SKM-1 treated with dmso at 0.1 percent for 144 hours (cell line): ENCODE results near the gene PTRHD1.

ENCODE experiments used
- DNase-seq: peaks from one replicate; lab custom pipeline; 2025; ENCODE audit not compliant: unreplicated experiment; lab: John Stamatoyannopoulos, UW

The PTRHD1 gene

DNA sequence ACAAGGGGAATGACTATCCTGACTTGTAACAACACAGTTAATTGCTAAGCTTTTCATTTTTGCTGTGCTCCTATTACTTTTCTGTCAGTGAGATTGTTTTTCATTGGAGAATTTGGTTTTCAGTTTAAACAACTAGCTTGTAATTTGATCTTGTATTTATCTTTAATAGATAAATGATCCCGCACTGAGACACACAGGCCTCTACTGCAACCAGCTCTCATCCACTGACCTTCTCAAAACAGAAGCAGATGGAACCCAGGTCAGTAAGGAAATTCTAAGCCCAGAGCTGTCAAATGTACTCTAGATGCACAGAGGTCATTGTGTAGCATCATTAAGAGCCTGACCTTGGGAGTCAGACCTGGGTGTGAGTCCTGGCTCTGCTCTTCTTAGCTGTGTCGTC lies 30.7 kb downstream of the PTRHD1 start:
- DNase-seq = no peak

- no peak for DNase-seq
Measured at GRCh38 chr2:24761866-24762265, 31.3 kb downstream of the PTRHD1 start.

DNA sequence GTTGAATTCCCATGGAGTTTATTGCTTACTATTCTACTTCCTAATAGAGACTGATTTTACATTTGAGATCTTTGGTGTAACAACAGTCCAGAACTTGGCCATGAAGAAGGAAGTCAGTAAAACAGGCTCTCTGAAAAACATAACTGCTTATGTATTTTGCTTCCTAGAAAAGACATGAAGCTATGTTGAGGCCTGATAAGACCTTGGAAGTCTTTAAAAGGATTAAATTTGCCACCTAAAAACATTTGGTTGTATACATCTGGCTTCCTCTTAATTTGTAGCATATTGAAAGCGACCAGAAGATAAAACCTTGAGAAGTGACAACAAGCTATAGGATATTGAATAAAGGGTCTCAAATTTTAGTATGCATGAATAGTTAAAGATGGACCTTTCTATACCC lies 36.4 kb downstream of the PTRHD1 start:
- DNase-seq = no peak

GRCh38 chr2:24754985-24755705 lies 38.0 kb downstream of the PTRHD1 start:
- no peak for DNase-seq

DNA sequence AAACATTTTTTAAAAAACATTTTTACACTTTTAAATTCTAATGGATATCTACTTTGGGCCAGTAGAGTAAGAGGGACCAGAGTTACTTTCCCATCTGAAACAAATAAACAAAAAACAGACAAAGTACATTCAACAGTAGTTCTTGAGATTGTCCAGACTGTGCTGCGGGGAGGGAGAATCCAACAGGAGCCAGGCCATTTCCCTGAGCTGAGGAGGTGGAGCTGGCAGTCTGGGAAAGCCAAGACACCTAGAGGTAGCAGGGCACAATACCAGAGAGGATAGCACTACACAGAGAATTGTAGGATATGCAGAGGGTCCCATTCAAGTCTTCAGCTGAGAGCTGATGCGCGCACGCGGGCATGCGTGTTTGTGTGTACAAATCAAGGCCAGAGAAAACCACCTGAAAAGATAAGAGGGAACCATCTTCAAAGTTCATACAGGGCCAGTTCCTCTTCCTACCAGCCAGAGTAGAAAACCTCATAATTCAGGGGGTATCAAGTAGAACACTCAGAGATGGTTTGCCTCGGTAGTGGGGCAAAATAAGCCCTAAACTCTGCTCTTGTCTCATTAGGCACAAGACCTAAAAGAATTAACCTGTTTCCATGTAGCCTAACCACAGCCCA lies 44.0 kb downstream of the PTRHD1 start:
- DNase-seq = no peak

DNA sequence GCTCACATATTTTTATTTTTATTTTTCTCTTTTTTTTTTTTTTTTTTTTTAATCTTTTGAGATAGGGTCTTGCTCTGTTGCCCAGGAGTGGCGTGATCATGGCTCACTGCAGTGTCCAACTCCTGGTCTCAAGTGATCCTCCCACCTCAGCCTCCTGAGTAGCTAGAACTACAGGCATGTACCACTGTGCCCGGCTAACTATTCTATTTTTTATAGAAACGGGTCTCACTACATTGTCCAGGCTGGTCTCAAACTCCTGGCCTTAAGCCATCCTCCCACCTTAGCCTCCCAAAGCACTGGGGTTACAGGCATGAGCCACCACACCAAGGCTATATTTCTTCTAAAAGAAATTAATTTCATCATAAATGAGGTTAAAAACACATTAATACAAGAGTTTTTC lies 45.9 kb downstream of the PTRHD1 start:
- DNase-seq = no peak

DNA sequence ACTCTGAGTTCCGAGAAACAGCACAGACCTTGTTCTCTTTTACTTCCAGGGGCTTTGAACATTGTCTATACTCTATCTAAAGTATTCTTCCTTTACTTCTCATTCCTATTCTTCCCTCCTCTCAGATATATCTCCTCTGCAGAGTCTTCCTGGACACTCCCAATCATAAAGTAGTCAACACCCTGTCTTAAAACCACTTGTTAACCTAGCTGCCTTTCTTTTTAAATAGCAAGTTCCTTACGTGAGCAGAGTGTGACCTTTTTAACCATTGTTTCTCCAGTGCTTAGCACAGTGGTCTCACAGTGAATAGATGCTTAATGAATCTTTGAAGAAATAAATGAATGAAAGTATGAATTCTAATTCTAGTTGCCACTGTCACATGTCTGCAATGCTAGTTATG lies 47.4 kb downstream of the PTRHD1 start:
- no peak for DNase-seq

DNA sequence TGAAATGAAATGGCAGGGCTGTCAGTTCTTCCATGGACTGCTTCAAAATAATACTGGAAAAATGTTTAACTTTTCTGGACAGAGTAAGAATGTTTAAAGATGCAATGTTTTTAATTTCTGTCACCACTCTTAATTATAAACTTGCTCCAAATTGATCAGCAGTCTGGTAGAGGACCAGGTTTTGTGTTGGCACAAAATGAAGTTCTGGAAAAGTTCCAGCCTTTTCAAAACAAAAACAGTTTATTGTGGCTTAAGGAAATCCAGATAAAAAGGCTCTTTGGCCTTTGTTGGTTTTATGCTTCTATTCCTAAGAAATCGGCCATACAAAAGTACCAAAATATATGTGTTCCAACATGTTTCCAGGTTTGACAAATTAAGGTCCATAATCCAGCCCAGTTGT lies 48.8 kb downstream of the PTRHD1 start:
- DNase-seq = no peak

DNA sequence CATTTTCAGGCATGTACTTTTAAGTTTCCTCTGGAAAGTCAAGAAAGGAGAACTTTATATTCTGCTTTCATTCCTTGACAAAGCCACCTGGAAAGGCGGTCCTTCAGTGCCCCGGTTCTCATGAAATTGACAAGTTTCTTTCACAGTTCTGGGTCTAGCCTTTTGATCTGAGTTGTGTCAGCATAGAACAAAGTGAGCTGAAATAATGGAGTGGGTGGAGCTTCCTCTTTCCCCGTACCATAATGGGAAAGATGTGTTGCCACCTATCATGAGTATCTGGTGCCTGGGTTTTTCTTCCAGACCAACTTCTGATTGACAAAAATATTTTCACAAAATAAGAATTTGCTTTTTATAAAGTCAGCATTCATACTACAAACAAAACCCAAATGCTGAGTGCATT lies 49.3 kb downstream of the PTRHD1 start:
- no peak for DNase-seq

- no peak for DNase-seq
Measured at GRCh38 chr2:24742730-24743129, 50.5 kb downstream of the PTRHD1 start.

- DNase-seq = no peak
Measured at GRCh38 chr2:24740142-24740541, 53.0 kb downstream of the PTRHD1 start.
